Left colon (tissue), 2 donors: ENCODE data around the gene PTPN23. TPM values are rescaled to one million over a fixed set of nuclear protein-coding genes. Genes with fewer than 3 reads are reported as not detected.
"Not testable (repeated sequence)": the region's sequence is repeated elsewhere in the genome, so short reads cannot be mapped to it uniquely, and the experiment has no call there.

ENCODE experiments used
- ATAC-seq: fragments of 200-7000 bp; cut with Tn5 transposase; one replicate; pipeline ENCODE4 v1.9.1; 2020; ENCODE audit warnings: mild to moderate bottlenecking, moderate library complexity
- DNase-seq, 2 donors: peaks; one replicate each; pipeline ENCODE4 v3.0.0-alpha.2; 2020
- intact Hi-C, 2 donors: fragments of 100-400 bp; cut with DNase I in 1 of 2; cut with micrococcal nuclease in 1 of 2; formaldehyde crosslinking; loops; one replicate each; pipeline versions ENCODE4 v1.11.2 to v1.14.0; 2022; cut with DNase I, micrococcal nuclease
- total RNA-seq, 2 donors: library from RNA; stranded (reverse); fragmentation: NEBNext Ultra II Directional; extraction: Animal tissue kit (Norgen Biotek cat#: 25700); gene quantifications; one replicate each; pipeline ENCODE4 v1.2.1, GENCODE V29; 2021
- donor health status: DM: no; HTN: no; CAD: no.
- donor health status: DM: yes; HTN: yes; CAD: no.

PTPN23 gene
- total RNA-seq, 2 donors from 2014 or later = 35.9 to 43.4 TPM

DNA sequence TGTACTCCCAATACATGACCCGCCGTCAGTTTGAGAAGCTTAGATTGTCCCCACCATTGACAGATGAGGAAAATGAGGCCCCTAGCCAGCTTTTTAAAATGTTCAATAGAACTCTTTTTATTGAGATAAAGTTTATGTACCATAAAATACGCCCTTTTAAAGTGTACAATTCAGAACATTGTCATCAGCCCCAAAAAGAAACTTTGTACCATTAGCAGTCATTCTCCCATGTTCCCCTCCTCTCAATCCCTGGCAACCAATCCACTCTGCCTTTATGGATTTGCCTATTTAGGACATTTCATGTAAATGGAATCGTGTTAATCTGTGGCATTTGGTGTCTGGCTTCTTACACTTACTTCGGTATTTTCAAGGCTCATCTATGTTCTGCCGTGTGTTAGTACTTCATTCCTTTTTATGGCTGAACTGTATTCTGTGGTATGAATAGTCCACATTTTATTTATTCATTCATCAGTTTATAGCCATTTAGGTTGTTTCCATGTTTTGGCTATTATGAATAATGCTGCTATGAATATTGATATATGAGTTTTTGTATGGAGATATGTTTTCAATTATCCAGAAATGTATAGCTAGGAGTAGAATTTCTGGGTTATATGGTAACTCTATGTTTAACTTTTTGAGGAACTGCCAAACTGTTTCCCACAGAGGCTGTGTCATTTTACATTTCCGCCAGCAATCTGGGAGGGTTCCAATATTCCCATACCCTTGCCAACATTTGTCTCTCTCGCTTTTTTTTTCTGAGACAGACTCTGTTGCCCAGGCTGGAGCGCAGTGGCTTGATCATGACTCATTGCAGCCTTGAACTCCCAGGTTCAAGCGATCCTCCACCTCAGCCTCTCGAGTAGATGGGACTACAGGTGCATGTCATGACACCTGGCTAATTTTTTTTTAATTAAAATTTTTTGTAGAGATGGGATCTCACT, 15.3 kb upstream of the PTPN23 start:
- peak; percentile 76 for ATAC-seq
- intact Hi-C loops = no loop called here
- no peak for DNase-seq

DNA sequence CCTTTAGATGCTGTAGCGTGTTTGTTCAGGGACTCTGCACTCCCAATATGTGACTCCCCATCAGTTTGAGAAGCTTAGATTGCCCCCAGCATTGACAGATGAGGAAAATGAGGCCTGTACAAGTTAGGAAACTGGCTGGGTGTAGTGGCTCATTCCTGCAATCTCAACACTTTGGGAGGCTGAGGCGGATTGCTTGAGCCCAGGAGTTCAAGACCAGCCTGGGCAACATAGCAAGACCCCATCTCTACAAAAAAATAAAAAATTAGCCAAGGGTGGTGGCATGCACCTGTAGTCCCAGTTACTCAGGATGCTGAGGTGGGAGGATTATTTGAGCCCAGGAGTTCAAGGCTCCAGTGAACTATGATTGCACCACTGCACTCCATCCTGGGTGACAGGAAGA, 14.0 kb upstream of the PTPN23 start:
- DNase-seq (no peak), ATAC-seq (no peak)
- intact Hi-C loops = no loop called here

DNA sequence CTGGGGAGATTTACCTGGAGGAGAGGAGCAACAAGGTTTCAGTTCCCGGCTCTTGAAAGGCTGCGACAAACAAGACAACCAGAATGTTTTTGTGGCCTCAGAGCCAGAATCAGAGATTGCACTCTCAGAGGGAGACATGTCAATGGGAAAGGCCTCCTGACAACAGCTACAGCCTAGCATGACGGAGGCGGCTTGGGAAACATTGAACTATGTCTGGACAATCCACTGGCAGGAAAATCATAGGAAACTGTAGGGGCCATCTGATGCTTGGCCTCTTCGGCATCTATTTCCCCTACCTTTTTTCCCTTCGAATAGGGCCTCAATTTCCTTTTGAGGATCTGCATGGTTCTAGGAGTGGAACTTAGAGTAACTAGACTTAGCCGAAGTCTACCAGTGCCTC, 13.2 kb upstream of the PTPN23 start:
- intact Hi-C loops = no loop called here

DNA sequence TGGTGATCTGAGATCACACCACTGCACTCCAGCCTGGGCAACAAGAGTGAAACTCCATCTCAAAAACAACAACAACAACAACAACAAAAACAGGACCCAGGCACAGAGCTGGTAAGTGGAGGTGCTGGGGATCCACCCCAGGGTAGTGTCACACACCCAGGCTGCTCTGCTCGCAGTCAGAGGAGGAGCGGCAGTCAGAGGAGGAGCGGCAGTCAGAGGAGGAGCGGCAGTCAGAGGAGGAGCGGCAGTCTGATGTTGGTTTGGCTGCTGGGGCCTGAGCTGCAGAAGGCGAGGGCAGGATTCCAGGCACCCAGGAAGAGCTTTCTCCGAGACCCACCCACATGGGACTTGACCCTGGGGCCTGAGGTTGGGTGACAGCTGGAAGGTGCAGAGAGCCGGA, 10.8 kb upstream of the PTPN23 start:
- intact Hi-C loops, ATAC-seq, DNase-seq: not testable (repeated sequence)

More for the DNA sequence above, 13.2 kb upstream of the PTPN23 start:
- no peak for ATAC-seq
- DNase-seq = no peak

DNA sequence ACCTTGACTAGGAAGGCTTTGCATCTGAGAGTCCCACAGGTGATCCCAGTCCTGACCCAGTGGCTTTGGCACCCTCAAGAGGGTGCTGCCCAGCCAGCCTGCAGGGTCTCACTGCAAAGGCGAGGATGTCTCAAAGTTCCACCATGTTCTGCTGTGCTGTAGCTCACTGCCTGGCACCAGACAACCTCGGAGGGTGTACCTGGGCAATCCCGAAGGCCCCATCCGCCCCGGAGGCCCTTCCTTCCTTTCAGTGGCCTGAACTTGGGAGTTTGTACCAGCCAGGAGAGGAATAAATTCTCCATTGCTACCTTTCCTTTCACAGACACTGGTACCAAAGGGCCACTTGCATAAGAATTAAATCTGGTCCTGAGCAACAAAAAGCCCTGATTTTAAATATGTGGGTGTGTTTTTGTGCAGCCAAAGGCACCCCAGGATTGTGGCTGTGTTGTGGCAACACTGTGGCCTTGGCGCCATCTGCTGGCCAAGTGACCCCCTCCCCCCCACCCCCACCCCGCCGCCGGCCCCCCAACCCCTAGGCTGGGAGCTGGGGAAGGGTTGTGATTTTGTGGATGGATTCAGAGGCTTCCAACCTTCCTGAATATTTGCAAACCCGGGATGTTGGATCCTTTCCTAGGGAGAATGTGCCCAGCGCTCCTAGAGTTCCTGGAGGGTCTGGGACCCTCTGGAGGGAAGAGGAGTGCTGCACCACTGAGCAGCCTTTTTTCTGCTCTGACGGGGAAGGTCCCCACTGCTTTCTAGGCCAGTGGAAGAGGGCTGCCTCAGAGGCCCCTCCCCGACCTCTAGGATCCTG, 9.7 kb upstream of the PTPN23 start:
- DNase-seq (peak in 1 of 2 donors; percentile 45), ATAC-seq (peak; percentile 56)

DNA sequence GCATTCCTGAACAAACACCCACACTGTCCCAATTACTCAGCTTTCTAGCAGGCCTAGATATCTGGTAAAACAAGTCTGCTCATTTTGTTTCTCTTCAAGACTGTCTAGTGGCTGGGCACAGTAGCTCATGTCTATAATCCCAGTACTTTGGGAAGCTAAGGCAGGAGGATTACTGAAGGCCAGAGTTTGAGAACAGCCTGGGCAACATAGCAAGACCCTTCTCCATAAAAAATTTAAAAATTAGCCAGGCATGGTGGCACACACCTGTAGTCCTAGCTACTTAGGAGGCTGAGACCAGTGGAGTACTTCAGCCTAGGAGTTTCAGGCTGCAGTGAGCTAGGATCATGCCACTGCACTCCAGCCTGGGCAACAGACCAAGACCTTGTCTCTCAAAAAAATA, 6.2 kb upstream of the PTPN23 start:
- ATAC-seq (no peak), DNase-seq (no peak)
- intact Hi-C loops = no loop called here

More for the DNA sequence above, 9.7 kb upstream of the PTPN23 start:
- intact Hi-C loops = no loop called here

DNA sequence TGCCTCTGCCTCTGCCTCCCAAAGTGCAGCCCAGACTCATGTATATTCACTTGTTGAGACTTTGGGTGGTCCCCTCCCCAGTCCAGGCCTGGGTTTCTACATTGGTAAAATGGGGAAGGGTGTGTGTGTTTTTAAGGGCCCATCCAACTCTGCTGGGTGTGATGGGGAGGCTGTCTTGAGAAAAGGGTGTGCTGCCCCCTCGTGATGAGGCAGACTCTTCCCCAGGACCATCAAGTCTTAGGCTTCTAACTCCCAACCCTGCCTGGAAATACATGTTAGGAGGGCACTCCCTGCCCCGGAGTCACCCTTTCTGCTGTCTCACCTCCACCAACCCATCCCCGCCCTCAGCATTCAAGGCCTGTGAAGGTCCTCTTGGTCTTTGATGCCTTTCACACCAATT, 4.4 kb upstream of the PTPN23 start:
- DNase-seq (no peak), ATAC-seq (no peak)
- intact Hi-C loops = no loop called here

DNA sequence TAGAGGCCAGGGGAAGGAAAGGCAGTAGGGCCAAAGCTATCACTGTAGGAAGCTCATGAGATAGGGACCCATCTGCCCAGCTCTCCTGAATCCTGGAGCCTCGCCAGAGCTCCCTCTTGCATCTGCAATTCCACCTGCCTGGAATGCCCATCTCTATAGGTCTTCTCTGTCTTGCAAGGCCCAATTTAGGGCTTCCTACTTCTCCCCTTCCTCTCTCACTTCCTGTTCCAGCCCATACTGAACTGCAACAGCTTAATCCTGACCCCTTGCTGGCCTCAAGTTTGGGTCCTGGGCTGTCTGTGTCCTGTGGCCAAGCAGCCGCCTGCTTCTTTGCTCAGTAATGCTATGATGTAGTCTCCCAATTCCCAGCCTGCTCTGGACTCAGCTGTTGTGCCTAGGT, 3.6 kb upstream of the PTPN23 start:
- intact Hi-C loops = no loop called here
- ATAC-seq (no peak), DNase-seq (no peak)

DNA sequence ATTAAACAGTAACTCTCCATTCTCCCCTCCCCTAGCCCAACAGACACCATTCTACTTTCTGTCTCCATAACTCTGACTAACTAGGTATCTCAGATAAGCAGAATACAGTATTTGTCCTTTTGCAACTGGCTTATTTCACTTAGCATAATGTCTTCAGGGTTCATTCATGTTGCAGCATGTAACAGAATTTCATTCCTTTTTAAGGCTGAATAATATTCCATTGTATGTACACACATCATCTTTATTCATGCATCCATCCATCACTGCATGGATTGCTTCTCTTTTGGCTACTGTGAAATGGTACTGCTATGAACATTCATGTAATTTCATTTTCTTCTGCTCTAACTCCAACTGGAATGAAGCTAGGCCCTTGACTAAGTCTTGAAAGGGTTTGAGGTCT, 2.0 kb upstream of the PTPN23 start:
- ATAC-seq = no peak
- no peak for DNase-seq
- intact Hi-C loops = no loop called here

DNA sequence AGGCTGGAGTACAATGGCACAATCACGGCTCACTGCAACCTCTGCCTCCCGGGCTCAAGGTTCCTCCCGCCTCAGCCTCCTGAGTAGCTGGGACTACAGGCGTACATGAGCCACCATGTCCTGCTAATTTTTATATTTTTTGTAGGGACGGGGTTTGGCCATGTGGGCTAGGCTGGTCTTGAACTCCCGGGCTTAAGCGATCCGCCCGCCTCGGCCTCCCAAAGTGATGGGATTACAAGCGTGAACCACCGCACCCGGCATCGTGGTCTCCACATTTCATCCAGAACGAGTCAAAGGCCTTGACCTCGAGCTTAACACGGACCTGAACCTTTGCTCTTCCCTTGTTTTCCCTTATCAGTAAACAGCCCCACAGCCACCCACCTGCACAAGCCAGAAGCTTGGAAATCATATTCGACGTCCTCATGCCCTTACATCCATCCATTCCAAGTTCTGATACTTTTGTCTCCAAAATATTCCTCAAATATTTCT, 1.4 kb upstream of the PTPN23 start:
- no peak for ATAC-seq
- intact Hi-C loops = no loop called here
- peak in 1 of 2 donors; percentile 29 for DNase-seq

DNA sequence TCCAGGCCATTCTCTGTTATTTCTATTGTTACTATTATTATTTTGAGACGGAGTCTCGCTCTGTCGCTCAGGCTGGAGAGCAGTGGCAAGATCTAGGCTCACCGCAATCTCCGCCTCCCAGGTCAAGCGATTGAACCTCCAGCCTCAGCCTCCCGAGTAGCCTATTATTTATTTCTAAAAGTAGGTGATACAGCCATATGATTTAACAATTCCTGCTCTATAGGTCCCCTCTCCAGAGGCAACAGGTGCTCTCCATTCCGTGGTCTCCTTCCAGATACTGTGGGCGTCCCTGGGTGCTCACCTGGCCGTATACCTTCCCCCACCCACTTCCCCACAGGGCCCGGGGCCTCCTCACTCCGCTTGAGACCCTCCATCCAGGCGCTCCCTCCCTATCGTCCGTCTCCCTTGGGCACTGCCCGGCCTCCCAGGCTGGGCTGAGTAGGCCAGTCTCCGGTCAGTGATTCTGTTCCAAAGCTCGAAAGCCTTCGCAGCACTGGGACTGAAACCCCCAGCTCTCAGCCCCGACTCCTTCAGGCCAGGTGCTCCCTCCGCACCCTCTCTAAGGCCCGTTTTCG, 708 bp upstream of the PTPN23 start:
- intact Hi-C loops = no loop called here
- ATAC-seq (peak; percentile 0), DNase-seq (no peak)

DNA sequence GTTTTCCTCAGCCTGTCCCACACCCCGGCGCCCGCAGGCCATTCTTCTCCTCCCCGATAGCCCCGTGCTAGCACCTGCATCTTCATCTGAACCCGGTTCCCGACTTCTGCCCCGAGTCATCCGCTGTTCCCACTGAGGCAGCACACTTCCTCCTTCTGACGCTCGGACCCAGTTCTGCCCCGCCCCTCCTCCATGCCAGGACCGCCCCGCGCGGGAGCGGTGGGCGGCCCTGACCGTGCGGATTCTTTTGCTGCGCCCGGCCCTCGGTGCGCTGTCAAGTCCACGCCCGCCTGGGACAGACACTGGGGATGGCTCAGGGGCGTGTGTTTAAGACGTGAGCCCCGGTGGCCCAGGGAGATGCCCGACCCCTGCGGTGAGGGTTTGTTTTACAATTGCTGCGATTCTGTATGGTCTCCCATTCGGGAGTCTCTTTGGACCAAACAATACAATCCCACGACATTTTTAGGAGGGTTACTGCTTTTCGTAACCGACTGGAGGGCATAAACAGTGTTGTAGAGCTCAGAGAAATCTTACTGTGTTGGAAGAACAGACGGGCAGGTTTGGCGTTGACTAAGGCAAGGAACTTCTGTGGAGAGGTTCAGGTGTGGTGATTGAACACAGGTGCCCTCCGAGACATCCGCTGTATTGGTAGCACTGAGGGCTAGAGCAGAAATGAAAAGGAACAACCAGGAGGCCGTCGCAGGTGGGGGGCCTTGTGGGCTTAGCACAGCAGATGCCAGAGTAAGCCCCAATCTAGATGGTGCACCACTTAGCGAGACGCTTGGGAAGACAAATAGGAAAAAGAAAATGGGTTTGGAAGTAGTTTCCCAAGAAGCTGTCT, 716 bp downstream of the PTPN23 start:
- ATAC-seq = peak; percentile 69
- peak; percentile 90 for DNase-seq
- intact Hi-C loops = no loop called here

DNA sequence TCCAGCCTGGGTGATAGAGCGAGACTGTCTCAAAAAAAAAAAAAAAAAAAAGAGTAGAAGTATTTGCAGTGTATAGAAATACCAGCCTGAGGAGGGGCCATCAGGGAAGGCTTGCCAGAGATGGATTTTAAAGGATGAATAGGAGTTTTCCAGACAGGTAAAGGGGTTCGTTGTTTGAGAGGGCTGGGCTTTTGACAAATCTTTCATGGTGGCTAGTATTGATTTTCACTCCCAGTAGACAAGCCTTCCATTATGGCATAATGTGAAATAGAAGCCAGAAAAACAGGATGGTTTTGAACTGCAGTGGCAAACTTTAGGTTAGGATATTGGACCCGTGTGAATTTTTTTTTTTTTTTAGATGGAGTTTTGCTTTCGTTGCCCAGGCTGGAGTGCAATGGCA, 3.6 kb downstream of the PTPN23 start:
- intact Hi-C loops = no loop called here
- ATAC-seq (no peak), DNase-seq (no peak)

DNA sequence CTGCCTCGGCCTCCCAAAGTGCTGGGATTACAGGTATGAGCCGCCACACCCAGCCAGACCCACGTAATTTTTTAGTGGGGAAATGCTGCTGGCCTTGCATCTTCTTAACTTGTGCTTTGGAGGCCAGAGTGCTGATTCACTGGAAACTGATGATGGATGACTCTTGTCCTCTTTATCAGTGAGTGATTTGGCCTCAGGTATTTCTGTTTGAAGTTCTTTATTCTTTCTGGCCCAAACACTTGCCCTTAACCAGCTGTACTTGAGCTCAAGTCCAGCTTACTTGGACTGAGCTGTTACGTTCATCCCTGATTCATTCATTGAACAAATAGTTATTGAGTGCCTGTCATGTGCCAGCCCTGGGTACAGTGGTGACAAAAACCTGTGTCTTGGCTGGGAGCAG, 4.2 kb downstream of the PTPN23 start:
- DNase-seq (no peak), ATAC-seq (no peak)
- intact Hi-C loops = no loop called here

DNA sequence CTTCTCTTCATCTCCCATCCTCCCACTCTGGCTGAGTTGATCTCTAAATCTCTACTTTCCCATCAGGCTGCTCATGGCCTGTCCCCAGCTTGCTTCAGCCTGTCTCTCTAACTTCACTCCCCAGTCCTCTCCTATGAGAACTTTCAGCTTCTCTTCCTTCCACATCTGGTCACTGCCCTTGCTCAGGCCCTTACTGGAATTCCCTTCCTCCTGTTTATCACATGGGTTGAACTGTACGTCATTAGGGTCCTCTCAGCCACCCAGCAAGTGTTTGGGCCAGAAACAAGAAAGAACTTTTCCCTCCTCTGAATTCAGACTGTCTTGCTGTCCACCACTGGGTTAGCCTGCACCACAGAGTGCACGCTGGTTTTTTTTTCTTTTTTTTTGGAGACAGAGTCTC, 5.0 kb downstream of the PTPN23 start:
- DNase-seq (no peak), ATAC-seq (no peak)
- intact Hi-C loops = no loop called here

DNA sequence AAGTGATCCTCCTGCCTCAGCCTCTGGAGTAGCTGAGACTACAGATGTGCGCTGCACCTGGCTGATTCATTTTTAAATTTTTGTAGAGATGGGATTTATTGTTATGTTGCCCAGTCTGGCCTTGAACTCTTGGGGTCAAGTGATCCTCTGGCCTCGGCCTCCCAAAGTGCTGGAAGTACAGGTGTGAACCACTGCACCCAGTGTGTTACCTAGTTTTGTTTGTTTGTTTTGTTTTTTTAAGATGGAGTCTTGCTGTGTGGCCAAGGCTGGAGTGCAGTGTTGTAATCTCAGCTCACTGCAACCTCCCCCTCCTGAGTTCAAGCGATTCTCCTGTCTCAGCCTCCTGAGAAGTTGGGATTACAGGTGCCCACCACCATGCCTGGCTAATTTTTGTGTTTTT, 12.1 kb downstream of the PTPN23 start:
- intact Hi-C loops = no loop called here
- DNase-seq (no peak), ATAC-seq (no peak)

DNA sequence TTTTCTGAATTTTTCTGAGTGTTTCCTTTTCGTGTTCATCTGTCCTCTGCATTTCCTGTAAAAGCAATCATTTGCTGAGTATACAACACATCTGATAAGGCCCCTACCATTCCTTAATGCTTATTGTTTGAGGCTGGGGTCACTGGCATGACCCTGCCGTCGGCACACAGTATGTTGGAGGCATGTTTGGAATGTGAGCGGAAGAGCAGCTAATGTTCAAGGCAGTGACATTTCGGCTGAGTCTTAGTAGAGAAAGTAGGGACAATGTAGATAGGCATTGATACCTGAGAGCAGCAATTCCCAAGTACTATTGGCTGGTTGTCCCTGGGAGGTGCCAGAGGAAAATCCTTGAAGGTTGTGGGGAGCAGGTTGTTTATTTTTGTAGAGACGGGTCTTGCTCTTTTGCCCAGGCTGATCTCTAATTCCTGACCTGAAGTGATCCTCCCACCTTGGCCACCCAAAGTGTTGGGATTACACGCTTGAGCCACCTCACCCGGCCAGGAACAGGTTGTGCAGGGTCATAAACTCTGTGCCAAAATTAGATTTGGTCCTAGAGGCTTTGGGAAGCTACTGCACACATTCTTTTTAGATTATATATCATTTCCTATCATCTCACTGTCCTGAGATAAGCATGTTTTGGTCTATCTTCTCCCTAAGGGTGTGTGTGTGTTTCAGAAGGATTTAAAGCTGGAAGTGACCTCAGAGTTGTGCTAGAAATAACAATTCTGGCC, 13.5 kb downstream of the PTPN23 start:
- DNase-seq (no peak), ATAC-seq (no peak)
- intact Hi-C loops = no loop called here

DNA sequence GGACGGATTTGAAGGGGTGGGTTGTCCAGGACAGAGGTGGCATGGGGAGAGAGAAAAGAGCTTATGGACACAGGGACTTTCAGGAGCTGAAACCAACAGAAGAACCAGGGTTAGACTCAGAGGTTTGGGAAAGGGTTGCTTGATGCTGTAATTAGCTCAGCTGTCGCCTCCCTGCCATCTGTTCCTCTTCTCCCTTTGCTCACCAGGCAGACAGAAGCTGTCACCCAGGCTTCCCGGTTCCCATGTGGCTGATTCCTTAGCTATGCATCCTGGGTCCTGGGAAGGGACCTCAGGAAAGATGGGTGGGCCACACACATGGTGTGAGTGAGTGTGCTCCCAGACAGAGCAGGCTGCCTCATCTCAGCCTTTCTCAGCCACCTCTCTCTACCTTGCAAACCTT, 14.1 kb downstream of the PTPN23 start:
- no peak for DNase-seq

More for the DNA sequence above, 14.1 kb downstream of the PTPN23 start:
- no peak for ATAC-seq
- intact Hi-C loops = no loop called here
